ENCODE data around the gene KCNAB1.

Gene KCNAB1

GRCh38 chr3:156383441-156384025 is 263.2 kb downstream of the KCNAB1 start:
- H3K4me1 ChIP-seq (ENCODE audit: insufficient read depth, low read length, poor library complexity, severe bottlenecking) = peaks cover 23% of the 10 kb centered on the region
- H4K20me1 ChIP-seq (ENCODE audit: insufficient read depth, low read length, poor library complexity, severe bottlenecking) = no peaks in the 10 kb centered on the region
- H3K27me3 ChIP-seq (ENCODE audit: insufficient read depth, low read length, poor library complexity, severe bottlenecking) = no peaks in the 10 kb centered on the region
- no peak overlapping the region for H3K9ac ChIP-seq (ENCODE audit: low read depth, low read length, poor library complexity, severe bottlenecking)
- TF ChIP-seq CTCF (conservative IDR thresholded peaks at IDR 0.05; ENCODE audit: low read length) (no peak), EZH2phosphoT487 (IDR thresholded peaks at IDR 0.05; ENCODE audit: borderline replicate concordance) (no peak)
- H3K9me3 ChIP-seq (ENCODE audit: insufficient read depth, low read depth, low read length) = no peaks in the 10 kb centered on the region
- H3K9me2 ChIP-seq (replicated peaks; ENCODE audit: low read depth, low read length) = no peaks in the 10 kb centered on the region
- H2AFZ ChIP-seq (ENCODE audit: low read length) = peak overlapping the region; percentile 17; the same call in 1 of the 2 replicates
- H3K79me2 ChIP-seq (ENCODE audit: insufficient read depth, low read length) = no peaks in the 10 kb centered on the region
- H3K4me3 ChIP-seq (ENCODE audit: low read length, poor library complexity, severe bottlenecking) = no peak overlapping the region
- no peaks in the 10 kb centered on the region for H3K36me3 ChIP-seq (ENCODE audit: insufficient read depth, low read length)
- H3F3A ChIP-seq (ENCODE audit: low read depth) = no peaks in the 10 kb centered on the region
- H3K4me2 ChIP-seq (ENCODE audit: low read depth, low read length, poor library complexity, severe bottlenecking) = no peak overlapping the region

GRCh38 chr3:156388497-156389448 is 268.4 kb downstream of the KCNAB1 start:
- Histone ChIP-seq H3K9me2 (replicated peaks; ENCODE audit: low read depth, low read length) (no peaks in the 10 kb centered on the region), H3K9me3 (ENCODE audit: insufficient read depth, low read depth, low read length) (no peaks in the 10 kb centered on the region), H3K79me2 (ENCODE audit: insufficient read depth, low read length) (no peaks in the 10 kb centered on the region), H3K4me1 (ENCODE audit: insufficient read depth, low read length, poor library complexity, severe bottlenecking) (peaks cover 30% of the 10 kb centered on the region), H3K4me2 (ENCODE audit: low read depth, low read length, poor library complexity, severe bottlenecking) (peak overlapping the region; percentile 13), H3K9ac (ENCODE audit: low read depth, low read length, poor library complexity, severe bottlenecking) (no peak overlapping the region), H3K36me3 (ENCODE audit: insufficient read depth, low read length) (no peaks in the 10 kb centered on the region), H2AFZ (ENCODE audit: low read length) (peak overlapping the region; percentile 63; the same call in 1 of the 2 replicates), H3K4me3 (ENCODE audit: low read length, poor library complexity, severe bottlenecking) (no peak overlapping the region), H4K20me1 (ENCODE audit: insufficient read depth, low read length, poor library complexity, severe bottlenecking) (no peaks in the 10 kb centered on the region), H3K27me3 (ENCODE audit: insufficient read depth, low read length, poor library complexity, severe bottlenecking) (no peaks in the 10 kb centered on the region), H3F3A (ENCODE audit: low read depth) (no peaks in the 10 kb centered on the region)
- TF ChIP-seq EZH2phosphoT487 (IDR thresholded peaks at IDR 0.05; ENCODE audit: borderline replicate concordance) (no peak), CTCF (conservative IDR thresholded peaks at IDR 0.05; ENCODE audit: low read length) (no peak)

GRCh38 chr3:156389449-156389950 is 269.1 kb downstream of the KCNAB1 start:
- TF ChIP-seq EZH2phosphoT487 (IDR thresholded peaks at IDR 0.05; ENCODE audit: borderline replicate concordance) (no peak), CTCF (conservative IDR thresholded peaks at IDR 0.05; ENCODE audit: low read length) (no peak)
- no peak overlapping the region for H3K4me2 ChIP-seq (ENCODE audit: low read depth, low read length, poor library complexity, severe bottlenecking)
- H3K9me2 ChIP-seq (replicated peaks; ENCODE audit: low read depth, low read length) = no peaks in the 10 kb centered on the region
- no peaks in the 10 kb centered on the region for H3K36me3 ChIP-seq (ENCODE audit: insufficient read depth, low read length)
- H4K20me1 ChIP-seq (ENCODE audit: insufficient read depth, low read length, poor library complexity, severe bottlenecking) = no peaks in the 10 kb centered on the region
- H3K4me3 ChIP-seq (ENCODE audit: low read length, poor library complexity, severe bottlenecking) = no peak overlapping the region
- H3K27me3 ChIP-seq (ENCODE audit: insufficient read depth, low read length, poor library complexity, severe bottlenecking) = no peaks in the 10 kb centered on the region
- H3K9ac ChIP-seq (ENCODE audit: low read depth, low read length, poor library complexity, severe bottlenecking) = no peak overlapping the region
- no peaks in the 10 kb centered on the region for H3K79me2 ChIP-seq (ENCODE audit: insufficient read depth, low read length)
- peaks cover 27% of the 10 kb centered on the region for H3K4me1 ChIP-seq (ENCODE audit: insufficient read depth, low read length, poor library complexity, severe bottlenecking)
- no peak overlapping the region for H2AFZ ChIP-seq (ENCODE audit: low read length)
- H3F3A ChIP-seq (ENCODE audit: low read depth) = no peaks in the 10 kb centered on the region
- H3K9me3 ChIP-seq (ENCODE audit: insufficient read depth, low read depth, low read length) = no peaks in the 10 kb centered on the region

Measured in Loucy (cell line).